Measurements from ENCODE around the gene PLD1. TPM values are rescaled to one million over a fixed set of nuclear protein-coding genes. Genes with fewer than 3 reads are reported as not detected.
"Not testable (repeated sequence)": the region's sequence is repeated elsewhere in the genome, so short reads cannot be mapped to it uniquely, and the experiment has no call there.

Gene PLD1
- total RNA-seq, 1 experiment from 2014 or later, result 14.4 TPM

- no peak for DNase-seq (ENCODE audit: low spot score)
These were observed 194.6 kb downstream of the PLD1 start for GRCh38 chr3:171615686-171616085.

- DNase-seq (ENCODE audit: low spot score), result no peak
These were observed 195.0 kb downstream of the PLD1 start for GRCh38 chr3:171615281-171615680.

DNA sequence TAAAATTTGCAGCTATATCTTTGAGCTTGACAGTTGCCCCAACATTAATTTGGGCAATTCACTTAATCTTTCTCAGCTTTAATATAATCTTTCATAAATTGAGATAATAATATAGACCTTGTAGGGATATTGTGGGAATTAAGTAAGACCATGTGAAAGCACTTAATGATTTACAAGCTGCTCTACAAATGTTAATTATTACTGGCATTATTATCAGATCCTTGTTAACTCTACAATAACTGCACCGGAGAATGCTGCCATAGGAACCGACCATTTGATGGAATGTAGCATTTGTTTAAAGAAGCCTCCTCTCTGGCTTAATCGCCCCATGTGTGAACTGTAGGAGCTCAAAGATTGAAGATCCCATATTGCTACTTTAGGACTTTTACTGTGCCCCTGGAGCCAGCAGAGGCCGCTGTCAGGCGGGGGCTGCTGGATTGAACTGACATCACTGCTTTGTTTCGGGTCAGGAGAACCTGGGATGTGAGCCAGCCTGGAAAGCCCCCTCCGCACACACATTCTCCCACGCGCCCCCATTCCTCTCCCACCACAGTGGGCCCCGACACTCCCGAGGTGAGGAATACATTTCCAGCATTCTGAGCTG, 195.9 kb downstream of the PLD1 start:
- DNase-seq (ENCODE audit: low spot score), result no peak

DNA sequence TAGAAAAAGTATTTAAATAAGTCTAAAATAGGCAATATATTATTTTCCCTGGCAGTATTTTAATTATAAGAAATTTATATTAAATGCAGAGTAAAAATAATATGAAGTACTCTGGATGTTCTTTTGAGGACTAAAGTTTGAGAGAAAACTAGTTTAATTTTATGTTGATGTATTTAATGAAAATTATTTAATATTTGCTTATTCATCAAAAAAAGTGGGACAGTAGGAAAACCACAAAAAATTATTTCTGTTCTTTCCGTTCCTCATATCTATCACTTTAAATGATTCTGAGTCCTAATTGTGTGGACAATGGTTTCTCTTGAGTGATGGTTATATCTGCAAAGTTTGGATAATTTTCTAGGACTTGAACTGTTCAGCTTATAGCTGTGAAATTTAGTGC, 202.8 kb downstream of the PLD1 start:
- no peak for DNase-seq (ENCODE audit: low spot score)

GRCh38 chr3:171606151-171606751, 204.0 kb downstream of the PLD1 start:
- DNase-seq (ENCODE audit: low spot score), result no peak

GRCh38 chr3:171604370-171604769, 205.9 kb downstream of the PLD1 start:
- DNase-seq (ENCODE audit: low spot score), result no peak

DNA sequence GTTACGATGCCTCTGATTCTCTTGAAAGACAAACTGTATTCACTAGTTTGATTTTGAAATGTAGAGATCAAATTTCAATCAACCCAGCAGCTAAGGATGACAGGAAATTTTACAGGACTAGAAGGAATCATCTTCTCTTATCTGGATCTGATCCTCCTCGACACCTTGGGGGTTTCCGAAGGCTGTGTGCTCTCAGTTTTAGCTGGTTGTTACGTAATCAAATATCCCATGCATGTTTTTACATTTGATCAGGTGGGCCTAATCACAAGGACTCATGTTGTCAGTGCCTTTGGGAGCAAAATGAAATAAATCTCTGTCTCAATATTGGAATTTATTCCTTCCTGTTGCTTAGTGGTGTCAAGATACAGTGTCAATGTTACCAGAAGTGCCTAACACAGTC, 208.2 kb downstream of the PLD1 start:
- DNase-seq (ENCODE audit: low spot score), result no peak

- no peak for DNase-seq (ENCODE audit: low spot score)
These were observed 210.3 kb downstream of the PLD1 start for GRCh38 chr3:171600030-171600429.

- DNase-seq (ENCODE audit: low spot score), result no peak
These were observed 211.3 kb downstream of the PLD1 start for GRCh38 chr3:171598990-171599389.

DNA sequence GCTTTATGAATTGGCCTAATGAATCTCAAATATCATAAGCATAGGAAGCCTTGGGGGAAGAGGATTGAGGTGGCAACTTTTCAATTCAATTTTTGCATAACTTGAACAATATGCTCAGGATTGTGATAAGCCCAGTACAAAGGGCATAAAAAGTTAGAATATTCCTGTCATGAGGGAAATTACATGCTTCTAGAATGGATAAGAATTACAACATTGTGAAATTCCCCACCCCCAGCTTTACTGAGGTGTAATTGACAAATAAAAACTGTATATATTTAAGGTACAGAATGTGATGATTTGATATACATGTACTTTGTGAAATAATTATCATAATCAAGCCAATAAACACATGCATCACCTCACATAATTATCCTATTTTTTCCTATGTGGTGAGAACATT, 217.5 kb downstream of the PLD1 start:
- no peak for DNase-seq (ENCODE audit: low spot score)

- DNase-seq (ENCODE audit: low spot score), result no peak
These were observed 219.2 kb downstream of the PLD1 start for GRCh38 chr3:171591070-171591469.

GRCh38 chr3:171586274-171586673, 224.0 kb downstream of the PLD1 start:
- no peak for DNase-seq (ENCODE audit: low spot score)

DNA sequence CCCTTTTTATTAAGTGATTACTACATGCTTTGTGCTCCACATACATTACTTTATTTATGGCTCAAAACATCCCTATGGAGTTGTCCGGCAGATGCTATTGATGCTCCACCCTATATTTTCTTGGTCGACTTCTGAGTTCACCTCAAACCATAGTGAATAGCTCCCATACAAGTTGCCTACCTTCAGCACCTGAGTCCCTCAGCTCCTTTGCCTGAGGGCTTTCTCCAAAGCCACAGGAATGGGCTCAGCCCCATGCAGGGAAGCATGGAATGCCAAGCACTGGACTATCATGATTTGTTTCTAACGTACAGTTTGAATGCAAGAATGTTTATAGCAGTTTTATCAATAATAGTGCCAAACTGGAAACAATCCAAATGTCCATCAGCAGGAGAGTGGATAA, 225.2 kb downstream of the PLD1 start:
- no peak for DNase-seq (ENCODE audit: low spot score)

GRCh38 chr3:171584100-171584499, 226.2 kb downstream of the PLD1 start:
- no peak for DNase-seq (ENCODE audit: low spot score)

GRCh38 chr3:171574556-171575240, 235.6 kb downstream of the PLD1 start:
- no peak for DNase-seq (ENCODE audit: low spot score)

GRCh38 chr3:171569571-171570132, 240.6 kb downstream of the PLD1 start:
- no peak for DNase-seq (ENCODE audit: low spot score)

DNA sequence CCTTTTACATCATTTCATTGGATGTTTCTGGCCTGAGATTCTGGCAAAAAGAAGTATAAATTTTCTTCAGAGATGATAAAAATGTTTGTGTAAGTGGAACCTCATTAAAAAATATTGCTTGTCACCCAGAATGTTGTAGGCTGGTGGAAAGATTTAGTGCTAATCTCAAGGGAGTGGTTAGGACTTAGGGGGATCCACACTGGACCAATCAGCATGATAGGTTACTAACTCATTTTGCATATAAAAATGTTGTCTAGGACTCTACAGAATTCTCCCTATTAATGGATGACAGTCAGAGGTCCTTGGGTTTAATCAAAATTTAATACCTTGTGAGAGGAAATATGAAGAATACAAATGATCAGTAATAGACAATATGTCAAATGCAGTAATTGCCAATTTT, 241.5 kb downstream of the PLD1 start:
- DNase-seq (ENCODE audit: low spot score), result no peak

DNA sequence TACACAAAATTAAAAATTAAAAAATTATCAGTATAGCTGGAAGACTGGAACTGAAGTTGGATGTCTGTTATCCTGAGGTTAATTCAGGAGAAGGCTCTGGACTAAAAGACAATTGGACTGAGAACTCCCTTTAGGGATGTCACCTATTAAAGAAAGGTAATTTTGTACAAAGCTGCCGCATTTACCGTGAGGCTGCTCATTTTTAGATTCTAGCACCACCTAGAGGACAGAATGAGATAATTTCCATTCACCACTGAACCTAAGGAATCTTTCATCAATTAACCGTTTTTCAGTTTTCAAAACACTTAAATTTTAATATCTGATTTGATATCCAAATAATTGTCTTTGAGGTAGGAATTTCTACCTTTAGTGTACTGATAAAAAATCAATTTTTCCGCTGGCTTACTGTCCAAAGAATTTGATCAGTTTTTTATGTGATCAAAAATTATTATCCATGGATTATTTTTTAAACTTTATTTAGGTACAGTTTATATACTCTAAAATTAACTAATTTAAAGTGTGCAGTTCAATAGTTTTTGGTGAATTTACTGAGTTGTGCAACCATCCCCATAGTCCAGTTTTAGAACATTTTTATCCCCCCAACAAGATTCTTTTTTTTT, 243.4 kb downstream of the PLD1 start:
- DNase-seq (ENCODE audit: low spot score), result peak; percentile 48

- DNase-seq (ENCODE audit: low spot score), result no peak
These were observed 244.7 kb downstream of the PLD1 start for GRCh38 chr3:171565481-171566058.

GRCh38 chr3:171564748-171565480, 245.4 kb downstream of the PLD1 start:
- DNase-seq (ENCODE audit: low spot score), result no peak

DNA sequence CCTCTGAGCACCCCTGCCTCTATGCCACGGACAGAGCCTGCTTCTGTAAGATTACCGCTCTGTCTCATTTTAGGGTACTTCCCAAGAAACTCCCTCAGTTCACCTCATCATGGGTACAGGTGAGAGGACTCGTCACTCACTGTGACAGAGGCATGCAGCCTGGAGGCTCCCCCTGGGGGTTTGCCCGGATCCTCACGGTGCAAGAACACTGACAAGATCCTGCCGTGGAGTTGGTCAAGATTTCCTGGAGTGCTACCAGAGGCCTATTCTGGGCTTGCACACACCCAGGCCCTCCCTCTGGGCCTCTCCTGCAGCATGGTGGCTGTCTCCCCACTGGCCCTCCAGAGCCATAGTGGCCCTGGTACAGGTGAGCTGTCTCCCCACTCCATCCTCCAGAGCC, 247.0 kb downstream of the PLD1 start:
- DNase-seq (ENCODE audit: low spot score), result no peak

- DNase-seq (ENCODE audit: low spot score), result not testable (repeated sequence)
These were observed 247.8 kb downstream of the PLD1 start for GRCh38 chr3:171562459-171562858.

Data from H4 (cell line).